Esophagus muscularis mucosa (tissue), 4 donors: ENCODE results near the gene WDR62. TPM values are rescaled to one million over a fixed set of nuclear protein-coding genes. Genes with fewer than 3 reads are reported as not detected.
A peak's percentile ranks its signal among the peaks of the same experiment; 100 is the strongest.

ENCODE experiments used
- DNase-seq: peaks from one replicate; pipeline ENCODE4 v3.0.0-alpha.2; 2017; ENCODE audit errors: extremely low spot score
- H3K27ac ChIP-seq, 4 donors: fragments of 200-600 bp; sonication (generic); replicated peaks in 1 of 4; 1 replicate in 3 of 4; 2 replicates in 1 of 4; pipeline ENCODE4 v1.5.1; 2016 to 2019; ENCODE audit warnings: mild to moderate bottlenecking in 1 of 4
- H3K27me3 ChIP-seq, 4 donors: fragments of 200-600 bp; sonication (generic); one replicate each; pipeline versions ENCODE4 v1.5.1 to v1.6.0; 2016 to 2019
- H3K36me3 ChIP-seq, 4 donors: fragments of 200-600 bp; sonication (generic); one replicate each; pipeline ENCODE4 v1.5.1; 2016 to 2019
- H3K4me1 ChIP-seq, 4 donors: fragments of 200-600 bp; sonication (generic); one replicate each; pipeline ENCODE4 v1.5.1; 2016 to 2019
- H3K4me3 ChIP-seq, 4 donors: fragments of 200-600 bp; sonication (generic); 1 replicate in 2 of 4; 2 replicates in 2 of 4; pipeline ENCODE4 v1.5.1; 2016 to 2019; ENCODE audit warnings: mild to moderate bottlenecking in 4 of 4, moderate library complexity in 1 of 4
- H3K9me3 ChIP-seq, 4 donors: fragments of 200-600 bp; sonication (generic); 1 replicate in 3 of 4; 2 replicates in 1 of 4; pipeline ENCODE4 v1.5.1; 2016 to 2019
- CTCF ChIP-seq, 3 experiments: fragments of 200-600 bp in 2 of 3; fragments of 450-650 bp in 1 of 3; sonication (generic) in 2 of 3; IDR thresholded peaks; one replicate each; pipeline ENCODE4 v1.5.1; 2017 to 2019; ENCODE audit warnings: antibody characterized with exemption in 3 of 3, mild to moderate bottlenecking in 2 of 3, moderate library complexity in 1 of 3
- EP300 ChIP-seq: sonication (generic); formaldehyde crosslinking; IDR thresholded peaks from one replicate; pipeline ENCODE4 v1.6.1; 2017; ENCODE audit warnings: antibody characterized with exemption
- POLR2A ChIP-seq: fragments of 450-650 bp; IDR thresholded peaks from one replicate; pipeline ENCODE4 v1.6.1; 2017; ENCODE audit warnings: antibody characterized with exemption, moderate library complexity, mild to moderate bottlenecking, low read depth
- POLR2AphosphoS5 ChIP-seq, 2 donors: sonication (generic); formaldehyde crosslinking; IDR thresholded peaks; one replicate each; pipeline ENCODE4 v1.6.1; 2017; ENCODE audit warnings: antibody characterized with exemption in 2 of 2
- WGBS: methylation state at CpG from one replicate; pipeline ENCODE4 v1.1.5; 2018; 5-methylcytosine and 5-hydroxymethylcytosine counted together
- intact Hi-C: fragments of 100-400 bp; cut with DNase I; formaldehyde crosslinking; loops from one replicate; pipeline ENCODE4 v1.15.1; 2023
- total RNA-seq, 4 donors: library from RNA; depleted of rRNA; stranded (reverse); fragments of >200 nt; gene quantifications; one replicate each; pipeline versions ENCODE4 v1.1.0 to v1.2.1, GENCODE V29; 2016

WDR62 gene
- total RNA-seq, 4 donors from 2014 or later: 0.26 to 0.52 (median 0.50) TPM; not detected in 1

GRCh38 chr19:36093146-36093662 lies 38.5 kb downstream of the WDR62 start:
- Histone ChIP-seq H3K27me3 (no peaks in the 10 kb centered on the region), H3K9me3 (no peaks in the 10 kb centered on the region), H3K4me1 (peaks cover 0 to 8% (median 0%) of the 10 kb centered on the region in 4 donors)

DNA sequence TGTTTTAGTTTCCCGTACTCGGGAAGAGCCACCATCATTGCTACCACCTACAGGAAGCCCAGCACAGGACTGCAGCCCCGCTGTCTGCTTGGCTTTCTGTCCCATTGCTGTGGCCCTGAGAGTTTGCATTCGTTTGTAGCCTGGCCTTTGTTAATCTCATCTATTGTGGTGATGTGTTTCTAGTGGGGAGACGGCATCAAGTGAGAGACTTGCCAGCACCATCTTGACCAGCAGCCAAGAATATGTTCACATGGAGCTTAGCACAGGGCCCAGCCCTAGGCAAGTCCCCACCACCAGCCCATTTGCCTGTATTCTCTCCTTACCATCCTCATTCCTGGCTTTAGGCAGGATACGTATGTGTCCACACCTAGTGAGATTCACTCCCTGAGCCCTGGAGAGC lies 39.0 kb downstream of the WDR62 start:
- TF ChIP-seq CTCF (IDR thresholded peaks at IDR 0.05) (no peak), EP300 (no peak), POLR2AphosphoS5 (IDR thresholded peaks at IDR 0.05) (no peak), POLR2A (no peak)
- H3K27ac ChIP-seq: no peak overlapping the region
- WGBS: 80% methylated on average over 5 of the region's 6 CpGs
- peaks cover 0 to 8% (median 0%) of the 10 kb centered on the region in 4 donors for H3K4me1 ChIP-seq
- no peaks in the 10 kb centered on the region for H3K36me3 ChIP-seq
- H3K9me3 ChIP-seq: no peaks in the 10 kb centered on the region
- intact Hi-C loops: no loop called here
- no peak for DNase-seq
- no peaks in the 10 kb centered on the region for H3K27me3 ChIP-seq
- H3K4me3 ChIP-seq: no peak overlapping the region

More at GRCh38 chr19:36093146-36093662, 38.5 kb downstream of the WDR62 start:
- intact Hi-C loops: no loop called here
- 89% methylated on average over 5 of the region's 5 CpGs for WGBS
- TF ChIP-seq POLR2A: no peak
- no peak for TF ChIP-seq CTCF (IDR thresholded peaks at IDR 0.05)
- no peak for TF ChIP-seq POLR2AphosphoS5 (IDR thresholded peaks at IDR 0.05)
- TF ChIP-seq EP300: no peak
- no peak for DNase-seq
- no peaks in the 10 kb centered on the region for H3K36me3 ChIP-seq
- H3K4me3 ChIP-seq: no peak overlapping the region
- no peak overlapping the region for H3K27ac ChIP-seq

DNA sequence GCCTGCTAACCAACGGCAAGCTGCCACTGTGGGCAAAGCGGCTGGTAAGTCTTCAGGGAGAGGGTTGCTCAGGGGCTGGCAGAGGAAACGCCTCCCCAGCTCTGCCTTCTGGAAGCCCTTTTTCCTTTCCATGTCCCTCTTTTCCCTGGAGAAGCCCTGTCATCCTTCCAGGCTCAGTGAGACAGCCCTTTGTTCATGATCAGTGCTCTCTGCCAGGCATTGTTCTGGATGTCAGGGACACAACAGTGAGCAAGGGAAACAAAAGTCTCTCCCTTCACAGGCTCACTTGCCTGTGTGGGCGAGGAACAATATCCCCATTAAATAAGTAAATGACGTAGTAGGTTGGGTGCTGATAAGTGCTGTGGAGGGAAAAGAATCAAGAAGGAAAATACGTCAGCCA lies 42.3 kb downstream of the WDR62 start:
- intact Hi-C loops: no loop called here
- Histone ChIP-seq H3K27ac (peak overlapping the region in 1 of 4 donors; percentile 39), H3K27me3 (no peaks in the 10 kb centered on the region), H3K9me3 (no peaks in the 10 kb centered on the region), H3K4me3 (no peak overlapping the region), H3K4me1 (peaks cover 0 to 15% (median 0%) of the 10 kb centered on the region in 4 donors), H3K36me3 (no peaks in the 10 kb centered on the region)
- TF ChIP-seq POLR2A (no peak), EP300 (no peak), CTCF (IDR thresholded peaks at IDR 0.05) (no peak), POLR2AphosphoS5 (IDR thresholded peaks at IDR 0.05) (no peak)
- DNase-seq: no peak
- WGBS: 89% methylated on average over 6 of the region's 6 CpGs

GRCh38 chr19:36099166-36099785 lies 44.6 kb downstream of the WDR62 start:
- 90% methylated on average over 7 of the region's 19 CpGs for WGBS
- TF ChIP-seq CTCF (IDR thresholded peaks at IDR 0.05): no peak
- no peak for TF ChIP-seq POLR2A
- TF ChIP-seq EP300: no peak
- no peak for TF ChIP-seq POLR2AphosphoS5 (IDR thresholded peaks at IDR 0.05)

DNA sequence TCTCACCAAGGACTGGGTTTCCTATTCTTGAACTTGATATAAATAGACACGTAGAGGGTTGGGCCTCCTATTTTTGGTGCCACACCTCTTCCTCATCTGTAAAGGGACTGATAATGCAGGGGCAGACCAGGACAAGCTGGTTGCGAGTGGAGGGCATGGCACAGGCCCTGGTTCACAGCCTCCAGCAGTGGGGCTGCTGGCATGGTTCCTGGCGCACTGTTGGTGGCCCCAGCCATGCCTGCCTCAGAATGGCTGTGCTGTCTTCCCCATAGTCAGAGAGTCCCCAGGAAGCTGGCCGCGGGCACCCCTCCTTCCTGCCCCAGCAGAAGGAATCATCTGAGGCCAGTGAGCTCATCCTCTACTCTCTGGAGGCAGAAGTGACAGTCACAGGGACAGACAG lies 45.8 kb downstream of the WDR62 start:
- no peak overlapping the region for H3K4me3 ChIP-seq
- TF ChIP-seq POLR2AphosphoS5 (IDR thresholded peaks at IDR 0.05) (no peak), CTCF (IDR thresholded peaks at IDR 0.05) (no peak), EP300 (no peak), POLR2A (no peak)
- 87% methylated on average over 3 of the region's 5 CpGs for WGBS
- peaks cover 0 to 8% (median 0%) of the 10 kb centered on the region in 4 donors for H3K4me1 ChIP-seq
- intact Hi-C loops: no loop called here
- no peaks in the 10 kb centered on the region for H3K27me3 ChIP-seq
- no peaks in the 10 kb centered on the region for H3K36me3 ChIP-seq
- no peak for DNase-seq
- H3K9me3 ChIP-seq: no peaks in the 10 kb centered on the region
- H3K27ac ChIP-seq: no peak overlapping the region

More at GRCh38 chr19:36099166-36099785, 44.6 kb downstream of the WDR62 start:
- H3K4me1 ChIP-seq: peaks cover 0 to 8% (median 0%) of the 10 kb centered on the region in 4 donors
- no peaks in the 10 kb centered on the region for H3K27me3 ChIP-seq
- no peak for DNase-seq
- H3K4me3 ChIP-seq: no peak overlapping the region
- no peak overlapping the region for H3K27ac ChIP-seq
- no peaks in the 10 kb centered on the region for H3K36me3 ChIP-seq
- intact Hi-C loops: no loop called here
- no peaks in the 10 kb centered on the region for H3K9me3 ChIP-seq
